ENCODE results near the gene PLS1.
A peak's percentile ranks its signal among the peaks of the same experiment; 100 is the strongest.
"Not testable (repeated sequence)": the region's sequence is repeated elsewhere in the genome, so short reads cannot be mapped to it uniquely, and the experiment has no call there.

Gene PLS1, protein sequence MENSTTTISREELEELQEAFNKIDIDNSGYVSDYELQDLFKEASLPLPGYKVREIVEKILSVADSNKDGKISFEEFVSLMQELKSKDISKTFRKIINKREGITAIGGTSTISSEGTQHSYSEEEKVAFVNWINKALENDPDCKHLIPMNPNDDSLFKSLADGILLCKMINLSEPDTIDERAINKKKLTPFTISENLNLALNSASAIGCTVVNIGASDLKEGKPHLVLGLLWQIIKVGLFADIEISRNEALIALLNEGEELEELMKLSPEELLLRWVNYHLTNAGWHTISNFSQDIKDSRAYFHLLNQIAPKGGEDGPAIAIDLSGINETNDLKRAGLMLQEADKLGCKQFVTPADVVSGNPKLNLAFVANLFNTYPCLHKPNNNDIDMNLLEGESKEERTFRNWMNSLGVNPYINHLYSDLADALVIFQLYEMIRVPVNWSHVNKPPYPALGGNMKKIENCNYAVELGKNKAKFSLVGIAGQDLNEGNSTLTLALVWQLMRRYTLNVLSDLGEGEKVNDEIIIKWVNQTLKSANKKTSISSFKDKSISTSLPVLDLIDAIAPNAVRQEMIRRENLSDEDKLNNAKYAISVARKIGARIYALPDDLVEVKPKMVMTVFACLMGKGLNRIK
- total RNA-seq, result 2.3 to 10.3 (median 5.7) reads per million in 17 experiments

- peak; percentile 83 to 92 (median 89) for DNase-seq
These were observed at the start of gene PLS1 for GRCh38 chr3:142595951-142596725. Gene PLS1, plus strand, starts transcription at chr3:142596393. Its CDS starts 67,845 bp downstream, at chr3:142664238.

DNA sequence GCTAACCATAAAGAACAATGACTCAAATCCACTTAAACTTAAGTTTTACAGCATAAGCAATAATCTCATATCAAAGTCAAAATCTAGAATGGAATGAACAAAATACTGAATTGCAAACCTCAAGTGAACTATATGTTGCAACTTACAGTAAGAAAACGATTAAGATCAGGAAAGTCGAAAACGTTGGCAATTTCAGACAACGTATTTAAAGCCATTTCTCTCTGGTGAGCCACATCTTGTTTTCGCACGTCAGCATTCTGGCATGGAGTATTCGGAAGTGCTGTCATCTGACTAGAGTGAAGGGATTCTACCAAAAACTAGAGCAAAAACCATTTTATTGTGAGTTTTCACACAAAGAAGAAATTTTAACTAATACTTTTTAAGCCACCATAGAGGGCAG is 46.2 kb upstream of the PLS1 start:
- no peak for DNase-seq

- DNase-seq, result not testable (repeated sequence)
These were observed 43.6 kb upstream of the PLS1 start for GRCh38 chr3:142552579-142552978.

DNA sequence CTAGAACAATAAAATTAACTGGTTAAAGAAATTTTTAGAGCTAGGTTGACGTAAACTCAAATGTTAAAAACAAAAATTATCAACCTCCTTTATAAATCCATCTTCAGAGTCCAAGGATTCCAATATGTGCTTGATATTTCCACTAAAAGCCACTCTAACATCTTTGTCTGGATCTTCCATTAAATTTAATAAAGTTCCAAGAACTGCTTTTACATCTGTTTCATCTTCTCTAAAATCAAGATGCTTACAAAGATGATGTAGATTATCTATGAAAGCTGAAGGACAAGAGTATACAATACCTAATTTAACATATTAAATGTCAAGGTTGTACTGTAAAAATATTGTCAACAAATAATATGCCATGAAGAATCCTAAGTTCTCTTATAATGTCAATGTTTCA is 42.5 kb upstream of the PLS1 start:
- DNase-seq, result no peak

DNA sequence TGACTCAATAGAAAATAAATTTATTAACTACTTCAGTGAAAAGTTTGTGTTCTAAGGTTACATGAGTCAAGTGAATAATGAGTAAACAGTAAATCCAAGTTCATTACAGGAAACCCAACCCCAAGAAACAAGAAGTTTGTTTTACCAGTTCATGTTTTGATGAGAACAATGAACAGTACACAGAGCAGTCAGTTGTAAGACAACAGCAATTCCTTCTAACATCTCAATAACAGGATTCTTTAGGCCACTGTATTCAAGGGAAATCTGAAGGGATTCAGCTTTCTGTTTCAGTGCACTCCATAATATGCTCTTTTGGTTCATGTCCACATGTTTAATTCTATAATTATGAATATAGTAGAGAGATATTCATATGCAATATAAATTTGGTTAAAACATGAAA is 36.1 kb upstream of the PLS1 start:
- DNase-seq, result no peak

DNA sequence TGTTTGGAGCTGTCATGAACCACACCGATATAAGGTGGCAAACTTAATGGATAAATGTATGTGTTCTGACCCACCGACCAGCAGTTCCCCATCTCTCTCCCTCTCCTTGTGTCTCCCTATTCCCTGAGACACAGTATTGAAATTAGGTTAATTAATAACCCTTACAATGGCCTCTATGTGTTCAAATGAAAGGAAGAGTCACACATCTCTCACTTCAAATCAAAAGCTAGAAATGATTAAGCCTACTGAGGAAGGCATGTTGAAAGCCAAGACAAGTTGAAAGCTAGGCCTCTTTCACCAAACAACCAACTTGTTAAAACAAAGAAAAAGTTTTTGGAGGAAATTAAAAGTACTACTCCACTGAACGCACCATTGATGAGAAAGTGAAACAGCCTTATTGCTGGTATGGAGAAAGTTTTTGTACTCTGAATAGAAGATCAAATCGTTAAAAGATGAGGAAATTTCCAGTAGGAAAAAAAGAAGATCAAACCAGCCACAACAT is 32.6 kb upstream of the PLS1 start:
- no peak for DNase-seq

DNA sequence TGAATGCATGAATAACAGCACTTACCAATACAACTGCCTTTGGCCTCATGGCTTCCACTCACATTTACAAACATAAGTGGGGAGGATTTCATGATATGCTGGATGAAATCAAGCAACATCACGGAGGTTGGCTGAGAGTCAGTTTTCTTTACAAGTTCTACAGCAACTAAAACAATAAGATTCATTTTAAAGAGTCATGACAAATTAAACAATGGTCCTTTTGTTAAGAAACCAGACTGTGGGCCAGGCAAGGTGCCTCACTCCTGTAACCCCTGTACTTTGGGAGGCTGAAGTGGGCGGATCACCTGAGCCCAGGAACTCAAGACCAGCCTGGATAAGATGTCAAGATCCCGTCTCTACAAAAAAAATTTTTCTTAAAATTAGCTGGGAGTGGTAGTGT is 30.1 kb upstream of the PLS1 start:
- no peak for DNase-seq

- DNase-seq, result no peak
These were observed 27.7 kb upstream of the PLS1 start for GRCh38 chr3:142568393-142569017.

DNA sequence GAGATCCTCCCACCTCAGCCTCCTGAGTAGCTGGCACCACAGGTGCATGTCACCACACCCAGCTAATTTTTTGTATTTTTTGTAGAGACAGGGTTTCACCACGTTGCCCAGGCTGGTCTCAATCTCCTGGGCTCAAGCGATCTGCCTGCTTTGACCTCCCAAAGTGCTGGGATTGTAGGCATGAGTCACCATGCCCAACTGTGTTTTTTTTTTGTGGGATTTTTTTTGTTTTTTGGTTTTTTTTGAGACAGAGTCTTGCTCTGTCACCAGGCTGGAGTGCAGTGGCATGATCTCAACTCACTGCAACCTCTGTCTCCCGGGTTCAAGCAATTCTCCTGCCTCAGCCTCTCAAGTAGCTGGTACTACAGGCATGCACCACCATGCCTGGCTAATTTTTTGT is 26.8 kb upstream of the PLS1 start:
- DNase-seq, result not testable (repeated sequence)

- DNase-seq, result not testable (repeated sequence)
These were observed 22.0 kb upstream of the PLS1 start for GRCh38 chr3:142574223-142574622.

DNA sequence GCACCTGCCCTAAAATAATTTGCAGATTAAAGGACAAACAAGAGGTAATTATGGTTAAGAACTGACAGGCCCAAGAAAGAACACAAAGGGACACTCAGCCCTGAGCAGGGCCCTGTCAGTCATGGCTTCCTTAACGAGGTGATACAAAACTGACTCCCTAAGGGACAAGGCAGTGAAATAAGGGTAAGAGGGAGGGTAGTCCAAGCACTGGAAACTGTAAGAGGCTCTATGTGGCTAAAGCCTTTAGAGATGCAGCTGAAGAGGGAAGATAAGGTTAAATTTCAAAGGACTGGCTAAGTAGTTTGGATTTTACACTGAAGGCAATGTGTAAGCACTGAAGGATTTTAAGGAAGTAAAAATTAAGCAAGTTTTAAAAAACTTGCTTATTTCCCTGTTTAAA is 21.5 kb upstream of the PLS1 start:
- DNase-seq, result peak in 2 of 4 experiments; percentile 38 to 44

DNA sequence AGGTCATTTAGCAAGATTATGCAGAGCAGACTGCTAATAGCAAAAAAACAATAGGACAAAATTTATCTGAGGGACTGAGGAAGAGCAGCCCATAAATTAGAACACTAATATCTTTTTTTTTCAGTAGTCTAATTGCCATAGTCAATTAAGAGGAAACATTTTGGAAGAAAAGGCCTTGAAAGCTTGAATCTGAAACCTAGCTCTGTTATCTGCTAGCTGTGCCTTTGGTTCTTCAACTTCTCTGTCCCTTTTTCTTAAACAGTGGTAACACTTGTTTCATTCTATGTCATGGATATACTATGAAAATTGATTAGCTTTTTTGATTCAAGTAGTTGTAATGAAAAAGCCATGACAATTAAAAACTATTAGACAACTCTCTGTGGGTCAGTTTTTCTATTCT is 19.4 kb upstream of the PLS1 start:
- DNase-seq, result no peak

GRCh38 chr3:142577696-142578328 is 18.4 kb upstream of the PLS1 start:
- DNase-seq, result peak; percentile 28 to 68 (median 52)

- peak; percentile 98 to 99 (median 99) for DNase-seq
These were observed 17.6 kb upstream of the PLS1 start, which contains the start of gene ATR for GRCh38 chr3:142578329-142579223. Gene ATR, minus strand, starts transcription at chr3:142578733. Its CDS starts 29 bp downstream, at chr3:142578704.

DNA sequence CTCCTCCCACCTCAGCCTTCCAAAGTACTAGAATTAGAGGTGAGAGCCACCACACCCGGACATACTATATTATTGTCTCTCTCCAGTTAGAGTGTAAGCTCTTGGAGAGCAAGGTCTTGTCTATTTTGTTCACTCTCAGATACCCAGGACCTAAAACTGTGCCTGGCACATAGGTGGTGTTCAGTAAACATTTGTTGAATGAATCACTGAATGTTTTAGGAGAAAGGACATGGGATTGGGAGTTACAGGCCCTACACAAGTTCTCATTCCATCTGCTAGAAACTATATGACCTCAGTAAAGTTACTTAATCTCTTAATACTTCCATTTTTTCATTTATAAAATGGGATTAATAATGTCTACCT is 16.2 kb upstream of the PLS1 start:
- DNase-seq, result no peak

DNA sequence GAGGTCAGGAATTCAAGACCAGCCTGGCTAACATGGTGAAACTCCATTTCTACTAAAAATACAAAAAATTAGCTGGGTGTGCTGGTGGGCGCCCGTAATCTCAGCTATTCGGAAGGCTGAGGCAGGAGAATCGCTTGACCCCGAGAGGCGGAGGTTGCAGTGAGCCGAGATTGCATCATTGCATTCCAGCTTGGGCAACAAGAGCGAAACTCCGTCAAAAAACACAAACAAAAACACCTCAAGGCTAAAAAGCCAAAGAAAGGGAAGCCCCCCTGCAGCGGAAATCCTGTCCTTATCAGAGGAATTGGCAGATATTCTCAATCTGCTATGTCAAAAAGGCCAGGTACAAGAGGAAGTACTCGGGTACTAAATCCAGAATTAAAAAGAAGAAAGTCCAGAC is 15.1 kb upstream of the PLS1 start:
- not testable (repeated sequence) for DNase-seq

DNA sequence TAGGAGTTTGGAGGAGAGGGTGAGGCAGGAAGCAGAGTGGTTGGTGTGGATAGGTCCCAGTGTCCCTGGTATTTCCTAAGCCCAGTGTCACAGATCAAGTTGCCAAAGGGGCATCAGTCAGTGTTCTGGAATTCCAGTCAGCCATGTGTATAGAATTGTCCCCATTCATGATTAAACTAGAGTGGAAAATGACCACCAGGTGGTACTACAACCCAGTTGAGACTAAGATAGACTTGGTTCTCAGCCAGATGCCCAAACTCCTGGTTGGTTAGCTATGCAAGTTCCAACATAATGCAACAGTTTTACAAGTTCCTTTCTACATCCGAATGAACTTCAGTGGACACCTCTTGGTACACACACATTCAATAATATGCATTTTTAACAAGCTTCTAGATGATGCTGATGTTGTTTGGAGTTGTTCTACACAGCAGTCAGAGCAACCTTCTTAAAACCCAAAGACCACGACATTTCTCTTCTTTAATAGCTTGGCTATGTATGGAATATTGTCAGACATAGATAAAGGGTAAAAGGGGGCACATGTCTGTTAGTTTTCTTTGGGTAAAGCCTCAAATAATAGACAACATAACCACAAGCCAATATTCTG is 9.3 kb upstream of the PLS1 start:
- peak; percentile 67 to 81 (median 72) for DNase-seq

DNA sequence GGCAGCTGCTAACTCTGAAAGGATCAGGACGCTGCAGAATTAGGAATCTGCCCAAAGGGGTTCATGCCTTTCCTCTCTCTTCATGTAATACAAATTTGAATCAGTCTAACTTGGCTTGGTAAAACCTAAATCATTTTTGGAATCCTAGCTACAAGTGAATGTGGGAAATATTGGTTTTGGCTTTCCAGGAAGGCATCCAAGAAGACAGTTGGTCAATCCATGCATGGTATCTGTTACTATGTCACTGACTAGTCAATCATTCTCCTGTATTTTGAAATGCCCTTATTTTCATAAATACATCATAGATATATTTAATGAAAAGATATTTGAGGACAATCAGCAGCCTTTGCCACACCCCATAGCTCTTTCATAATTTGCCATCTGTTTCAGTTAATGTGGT is 7.5 kb upstream of the PLS1 start:
- no peak for DNase-seq

DNA sequence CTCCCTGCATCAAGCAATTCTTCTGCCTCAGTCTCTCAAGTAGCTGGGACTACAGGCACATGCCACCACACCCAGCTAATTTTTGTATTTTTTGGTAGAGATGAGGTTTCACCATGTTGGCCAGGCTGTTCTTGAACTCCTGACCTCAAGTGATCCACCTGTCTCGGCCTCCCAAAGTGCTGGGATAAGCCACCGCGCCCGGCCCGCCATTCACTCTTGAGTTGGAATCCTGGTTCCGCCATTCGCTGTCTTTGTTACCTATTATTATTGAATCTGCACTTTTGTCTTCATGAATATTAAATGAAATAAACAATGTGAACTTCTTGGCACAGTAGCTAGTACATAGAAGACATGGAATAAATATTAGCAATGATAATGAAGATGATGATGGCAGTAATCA is 3.9 kb upstream of the PLS1 start:
- not testable (repeated sequence) for DNase-seq

- DNase-seq, result no peak
These were observed 1.1 kb upstream of the PLS1 start for GRCh38 chr3:142595141-142595540.

DNA sequence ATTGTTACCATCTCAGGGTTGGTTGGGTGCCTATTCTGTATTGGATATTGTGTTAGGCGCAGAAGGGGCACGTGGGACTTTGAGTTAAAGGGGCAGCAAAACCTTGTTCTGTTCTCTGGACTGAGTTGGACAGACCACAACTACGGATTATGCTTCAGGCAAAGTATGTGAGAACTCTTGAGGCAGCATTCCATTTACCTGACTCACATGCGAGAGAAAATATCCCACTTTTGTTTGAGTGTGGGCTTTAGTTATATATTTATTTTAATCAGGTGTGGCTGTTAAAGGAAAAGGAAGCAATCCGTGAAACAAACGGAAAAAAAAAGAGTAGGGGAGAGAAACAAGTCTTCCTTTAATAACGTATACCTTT is 627 bp upstream of the PLS1 start:
- DNase-seq, result no peak
